GM21825 (cell line): ENCODE results near the gene C6.

ENCODE experiments used
- ATAC-seq: cut with Tn5 transposase; IDR thresholded peaks from one replicate; pipeline ENCODE4 v1.9.1; 2021; ENCODE audit warnings: mild to moderate bottlenecking, moderate library complexity; ENCODE audit not compliant: unreplicated experiment

The C6 gene

GRCh38 chr5:41127967-41128690, 85.2 kb downstream of the C6 start:
- no peak for ATAC-seq

DNA sequence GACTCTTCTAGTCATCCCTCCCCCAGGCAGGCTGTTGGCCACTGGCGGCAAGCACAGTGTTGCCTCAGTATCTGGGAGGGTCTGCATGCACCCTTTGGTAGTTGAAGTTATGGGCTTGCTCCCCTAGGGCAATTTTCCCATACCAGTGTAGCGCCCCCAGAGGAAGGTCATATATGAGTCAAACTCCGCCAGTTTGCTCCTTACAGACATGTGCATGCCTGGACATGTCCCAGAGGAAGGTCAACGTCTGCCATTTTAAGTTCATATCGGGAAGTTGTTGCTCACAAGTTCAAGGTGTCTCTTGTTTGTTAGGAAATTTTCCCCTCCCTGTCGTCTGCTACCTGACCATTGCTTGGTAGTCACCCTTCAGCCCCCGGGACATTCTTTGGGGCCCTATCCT, 90.9 kb downstream of the C6 start:
- ATAC-seq: no peak

GRCh38 chr5:41120600-41120999, 92.7 kb downstream of the C6 start:
- no peak for ATAC-seq

GRCh38 chr5:41118177-41118576, 95.2 kb downstream of the C6 start:
- ATAC-seq: no peak

DNA sequence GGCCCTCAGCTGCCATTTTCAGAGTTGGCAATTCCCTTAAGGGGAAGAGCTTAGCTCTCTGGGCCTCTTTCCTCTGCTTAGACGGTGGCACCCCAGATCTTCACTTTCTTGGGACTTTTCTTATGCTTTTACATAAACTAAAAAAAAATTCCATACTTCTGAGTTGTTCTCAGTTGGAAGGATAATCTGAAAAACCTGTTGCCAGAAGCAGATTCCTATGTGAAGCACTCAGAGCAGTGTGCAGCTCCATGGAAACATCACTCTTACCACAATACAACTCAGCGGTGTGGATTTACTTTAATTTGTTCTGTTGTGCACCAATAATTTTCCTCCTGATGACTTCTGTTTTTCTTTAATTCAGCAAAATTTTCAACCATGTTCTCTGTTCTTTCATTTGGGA, 98.1 kb downstream of the C6 start:
- ATAC-seq: no peak

DNA sequence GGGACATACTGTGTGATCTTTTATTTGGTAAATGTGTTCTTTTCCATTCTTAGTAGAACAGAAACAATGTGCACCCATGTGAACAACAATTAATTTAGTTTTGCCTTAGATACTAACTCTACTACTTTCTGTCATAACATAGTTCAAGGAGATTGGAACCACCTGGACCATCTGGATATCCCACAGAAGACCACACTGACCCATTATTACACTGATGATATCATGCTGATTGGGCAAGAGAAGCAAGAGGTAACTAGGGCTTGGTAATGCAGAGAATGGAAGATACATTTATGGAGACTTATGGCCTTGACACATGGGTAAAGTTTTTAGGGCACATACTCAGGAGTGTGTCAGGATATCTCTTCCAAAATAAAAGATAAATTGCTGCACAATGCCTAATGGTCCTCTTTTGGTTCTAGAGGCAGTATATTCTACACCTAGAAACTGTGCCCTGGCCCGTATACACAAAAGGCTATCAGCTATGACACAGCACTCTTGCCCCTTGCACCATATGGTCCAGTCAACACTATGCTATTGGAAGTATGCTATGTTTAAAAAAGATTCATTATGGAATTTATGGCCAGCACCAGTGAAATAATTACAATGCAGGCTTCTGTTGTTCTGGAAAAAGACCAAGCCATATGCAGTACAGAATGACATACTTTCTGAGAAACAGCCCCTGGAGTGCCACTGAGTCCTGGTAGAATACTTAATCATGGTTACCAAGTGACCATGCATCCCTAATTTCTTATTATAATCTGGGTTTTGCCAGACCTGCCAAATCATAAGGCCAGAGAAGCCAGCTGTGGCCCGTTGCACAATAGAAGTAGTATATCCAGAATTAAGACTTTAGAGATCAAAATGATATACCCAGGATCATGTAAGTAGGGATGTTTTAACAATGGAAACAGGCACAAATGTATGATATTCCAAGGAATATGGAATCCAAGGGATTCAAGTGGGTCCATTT, 100.6 kb downstream of the C6 start:
- ATAC-seq: no peak

DNA sequence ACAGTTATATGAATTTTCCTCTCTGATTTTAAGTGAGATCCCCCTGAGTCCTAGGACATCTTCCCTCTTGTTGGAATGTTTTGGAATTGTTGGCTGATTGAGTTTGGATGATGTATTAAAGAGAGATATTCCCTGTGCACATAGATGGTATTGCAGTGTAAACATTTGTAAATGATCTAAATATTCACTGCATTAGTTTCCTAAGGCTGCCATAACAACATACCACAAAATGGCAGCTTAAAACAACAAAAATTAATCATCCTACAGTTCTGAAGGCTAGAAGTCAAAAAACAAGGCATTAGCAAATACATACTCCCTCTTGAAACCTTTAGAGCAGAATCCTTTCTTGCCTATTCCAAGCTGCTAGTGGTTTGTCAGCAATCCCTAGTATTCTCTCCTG, 104.1 kb downstream of the C6 start:
- no peak for ATAC-seq

DNA sequence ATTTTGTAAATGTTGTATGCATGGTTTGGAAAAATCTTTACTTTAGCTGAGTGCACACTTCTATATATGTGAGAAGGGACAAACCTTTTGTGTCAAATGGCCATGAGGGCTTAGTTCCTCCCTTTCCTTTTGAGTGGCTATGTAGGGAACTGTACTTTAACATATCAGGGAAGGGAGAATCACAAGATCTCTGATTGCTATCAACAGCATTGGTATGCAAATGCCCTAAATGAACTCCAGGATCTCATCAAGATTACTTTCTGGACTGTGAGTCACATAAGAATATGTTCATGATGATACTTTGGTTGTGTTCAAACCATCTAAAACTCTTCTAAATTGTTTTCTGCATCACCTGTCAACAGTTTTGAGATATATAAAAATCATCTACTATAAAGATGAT, 111.0 kb downstream of the C6 start:
- ATAC-seq: no peak

DNA sequence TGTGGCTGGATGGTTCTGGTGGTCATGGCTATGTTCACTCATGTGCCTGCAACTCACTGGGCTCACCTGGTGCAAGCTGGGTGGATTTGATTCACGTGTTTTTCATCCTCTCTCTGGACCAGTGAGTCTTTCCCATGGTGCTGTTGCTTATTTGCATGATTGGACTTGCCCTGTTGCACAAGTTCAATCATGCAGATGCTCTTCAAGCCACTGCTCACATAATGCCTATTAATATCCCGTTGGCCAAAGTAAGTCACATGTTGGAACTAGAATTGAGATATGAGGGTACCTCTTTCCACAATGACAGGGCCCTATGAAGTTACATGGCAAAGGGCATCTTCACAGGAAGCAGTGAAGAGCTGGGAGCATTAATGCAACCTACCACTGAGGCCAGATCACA, 115.7 kb downstream of the C6 start:
- ATAC-seq: no peak

DNA sequence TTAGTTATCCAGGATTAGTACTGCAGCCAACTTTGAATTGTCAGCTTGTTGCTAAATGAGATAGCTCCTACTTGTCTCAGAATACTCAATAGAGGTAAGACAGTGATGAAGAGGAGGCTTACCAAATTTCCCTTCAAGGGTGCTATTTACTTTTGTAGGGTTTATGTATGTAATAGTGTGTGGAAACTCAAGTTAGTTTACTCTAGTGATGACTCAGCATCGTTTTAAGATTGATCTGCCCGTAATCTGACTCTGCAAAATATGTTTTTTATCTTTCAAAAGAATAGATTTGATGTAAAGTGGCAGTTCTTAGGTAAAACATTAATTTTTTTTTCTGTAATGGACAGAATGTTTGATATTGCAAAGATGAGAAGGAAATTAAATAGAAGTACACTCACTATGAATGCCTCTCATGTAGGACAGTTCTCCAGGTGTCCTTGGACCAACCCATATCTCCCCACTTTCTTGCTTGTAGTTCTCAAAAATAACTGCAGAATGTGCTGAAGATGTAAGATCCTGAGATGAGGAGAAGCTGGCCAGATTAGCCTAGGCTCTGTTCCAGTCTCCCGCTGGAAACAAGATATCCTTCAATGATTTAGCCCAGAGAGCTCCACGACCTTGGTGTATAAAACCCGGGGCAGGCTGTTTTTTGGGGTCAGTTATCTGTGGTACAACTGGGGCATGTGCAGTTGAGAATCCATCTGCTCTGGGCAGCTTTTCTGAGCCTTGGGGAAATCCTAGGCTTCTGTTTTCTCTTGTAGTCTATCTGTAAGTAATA, 117.8 kb downstream of the C6 start:
- no peak for ATAC-seq

DNA sequence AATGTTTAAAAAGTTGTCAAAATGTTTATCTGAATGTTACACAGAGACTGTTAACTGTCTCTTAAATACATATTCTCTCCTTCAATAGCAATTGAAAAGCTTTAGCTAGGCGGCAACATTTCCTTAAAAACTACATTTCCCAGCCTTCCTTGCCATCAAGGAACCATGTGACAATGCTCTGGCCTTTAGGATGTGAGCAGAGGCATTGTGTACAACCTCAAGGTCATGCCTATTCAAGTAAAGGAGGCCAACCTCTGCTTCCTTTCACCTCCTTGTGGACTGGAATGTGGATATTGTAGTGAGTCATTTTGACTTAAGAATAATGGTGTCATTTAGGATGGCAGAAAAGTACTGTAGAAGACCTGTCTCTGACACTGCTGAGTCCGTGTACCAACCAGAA, 118.5 kb downstream of the C6 start:
- no peak for ATAC-seq

DNA sequence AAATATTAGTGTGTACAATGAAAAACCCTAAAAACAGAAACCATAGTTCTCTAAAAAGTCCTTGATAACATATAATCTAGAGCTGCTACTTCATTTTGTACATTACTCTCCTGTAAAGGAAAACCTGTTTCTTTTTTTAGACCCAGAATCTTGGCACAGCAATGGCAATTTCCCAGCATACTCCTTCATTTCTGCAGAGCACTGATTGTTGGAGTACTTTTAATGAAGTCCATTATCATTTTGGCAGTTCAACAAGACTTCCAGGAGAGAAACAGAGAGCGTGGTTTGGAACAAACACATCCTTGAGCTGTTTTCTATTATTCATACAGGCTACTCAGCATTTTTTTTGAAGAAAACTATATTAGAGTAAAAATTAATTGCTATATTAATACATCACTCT, 119.5 kb downstream of the C6 start:
- ATAC-seq: no peak
